ENCODE results near the gene ARHGEF26.

DNA sequence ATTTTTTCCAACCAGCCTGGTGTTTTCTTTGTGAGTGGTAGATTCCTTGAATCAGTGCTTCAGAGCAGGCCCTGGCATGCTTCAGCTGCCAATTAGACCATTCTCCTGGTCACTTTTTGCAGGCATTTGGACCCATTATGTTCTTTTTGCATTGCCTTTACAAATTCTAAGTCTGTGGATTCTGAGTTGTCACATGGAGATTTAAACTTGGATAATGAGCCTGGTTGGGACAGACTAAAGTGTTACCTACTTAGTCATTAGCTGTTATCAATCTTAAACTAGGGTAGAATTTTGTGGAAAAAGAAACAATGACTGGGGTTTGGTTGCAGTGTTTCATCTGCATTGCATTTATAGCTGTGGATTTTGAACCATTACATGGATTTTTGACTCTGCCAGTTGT is 40.6 kb downstream of the ARHGEF26 start:
- TF ChIP-seq MAX (IDR thresholded peaks at IDR 0.05; ENCODE audit: low read depth, low read length): no peak
- TF ChIP-seq, protein P1, sequence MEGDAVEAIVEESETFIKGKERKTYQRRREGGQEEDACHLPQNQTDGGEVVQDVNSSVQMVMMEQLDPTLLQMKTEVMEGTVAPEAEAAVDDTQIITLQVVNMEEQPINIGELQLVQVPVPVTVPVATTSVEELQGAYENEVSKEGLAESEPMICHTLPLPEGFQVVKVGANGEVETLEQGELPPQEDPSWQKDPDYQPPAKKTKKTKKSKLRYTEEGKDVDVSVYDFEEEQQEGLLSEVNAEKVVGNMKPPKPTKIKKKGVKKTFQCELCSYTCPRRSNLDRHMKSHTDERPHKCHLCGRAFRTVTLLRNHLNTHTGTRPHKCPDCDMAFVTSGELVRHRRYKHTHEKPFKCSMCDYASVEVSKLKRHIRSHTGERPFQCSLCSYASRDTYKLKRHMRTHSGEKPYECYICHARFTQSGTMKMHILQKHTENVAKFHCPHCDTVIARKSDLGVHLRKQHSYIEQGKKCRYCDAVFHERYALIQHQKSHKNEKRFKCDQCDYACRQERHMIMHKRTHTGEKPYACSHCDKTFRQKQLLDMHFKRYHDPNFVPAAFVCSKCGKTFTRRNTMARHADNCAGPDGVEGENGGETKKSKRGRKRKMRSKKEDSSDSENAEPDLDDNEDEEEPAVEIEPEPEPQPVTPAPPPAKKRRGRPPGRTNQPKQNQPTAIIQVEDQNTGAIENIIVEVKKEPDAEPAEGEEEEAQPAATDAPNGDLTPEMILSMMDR (IDR thresholded peaks at IDR 0.05; ENCODE audit: low read depth, low read length): no peak
